CD4-positive, alpha-beta T cell treated with Interleukin-15 for 4 hours (primary cell): Measurements from ENCODE around the gene RDH5.
"Not testable (repeated sequence)": the region's sequence is repeated elsewhere in the genome, so short reads cannot be mapped to it uniquely, and the experiment has no call there.

Experiments used
- DNase-seq: peaks from one replicate; pipeline ENCODE4 v3.0.0-alpha.2; 2020; ENCODE audit warnings: low spot score

Gene RDH5

GRCh38 chr12:55745361-55746173 lies 25.4 kb downstream of the RDH5 start:
- DNase-seq, result no peak

GRCh38 chr12:55746174-55746912 lies 26.1 kb downstream of the RDH5 start:
- DNase-seq, result no peak

- no peak for DNase-seq
Measured at GRCh38 chr12:55746913-55747231, 26.7 kb downstream of the RDH5 start.

DNA sequence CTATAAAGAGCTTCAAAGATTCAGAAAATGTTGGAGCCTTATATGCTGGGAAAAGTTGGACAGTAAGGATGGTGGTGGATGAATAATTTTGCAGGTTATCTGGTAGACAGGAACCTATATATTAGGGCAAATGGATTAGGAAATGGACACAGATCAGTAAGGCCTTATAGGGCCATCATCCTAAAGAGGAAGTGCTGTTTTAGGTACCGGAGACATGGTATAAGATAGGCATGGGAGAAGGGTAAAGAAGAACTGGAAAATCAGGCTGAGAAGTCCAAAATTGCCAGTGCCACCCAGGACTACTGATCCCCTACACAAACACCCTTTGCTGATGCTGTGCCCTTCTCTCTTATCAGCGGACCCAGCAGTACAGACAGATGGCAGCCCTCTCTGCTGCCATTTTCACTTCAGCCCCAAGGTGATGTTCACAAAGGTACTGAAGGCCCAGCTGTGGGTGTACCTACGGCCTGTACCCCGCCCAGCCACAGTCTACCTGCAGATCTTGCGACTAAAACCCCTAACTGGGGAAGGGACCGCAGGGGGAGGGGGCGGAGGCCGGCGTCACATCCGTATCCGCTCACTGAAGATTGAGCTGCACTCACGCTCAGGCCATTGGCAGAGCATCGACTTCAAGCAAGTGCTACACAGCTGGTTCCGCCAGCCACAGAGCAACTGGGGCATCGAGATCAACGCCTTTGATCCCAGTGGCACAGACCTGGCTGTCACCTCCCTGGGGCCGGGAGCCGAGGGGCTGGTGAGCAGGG lies 28.2 kb downstream of the RDH5 start:
- no peak for DNase-seq

- no peak for DNase-seq
Measured at GRCh38 chr12:55755246-55755645, 35.1 kb downstream of the RDH5 start.

DNA sequence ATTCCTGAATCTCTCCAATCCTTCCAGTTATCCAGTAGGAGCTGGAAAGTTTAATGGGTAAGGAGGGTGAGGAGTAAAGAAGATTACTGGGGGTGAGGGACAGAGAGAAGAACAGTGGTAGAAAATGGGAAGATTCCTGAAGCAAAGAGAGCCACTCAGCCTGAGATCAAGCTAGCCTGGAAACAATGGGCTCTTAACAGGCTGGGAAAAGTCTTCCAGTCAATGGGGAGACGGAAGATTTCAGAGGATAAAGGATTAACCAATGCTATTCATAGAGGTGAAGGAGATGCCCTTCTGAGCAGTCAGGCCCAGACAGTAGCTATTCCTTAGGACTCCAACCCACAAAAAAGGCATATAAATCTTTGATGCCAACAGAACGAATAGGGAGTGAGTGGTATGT lies 37.5 kb downstream of the RDH5 start:
- no peak for DNase-seq

DNA sequence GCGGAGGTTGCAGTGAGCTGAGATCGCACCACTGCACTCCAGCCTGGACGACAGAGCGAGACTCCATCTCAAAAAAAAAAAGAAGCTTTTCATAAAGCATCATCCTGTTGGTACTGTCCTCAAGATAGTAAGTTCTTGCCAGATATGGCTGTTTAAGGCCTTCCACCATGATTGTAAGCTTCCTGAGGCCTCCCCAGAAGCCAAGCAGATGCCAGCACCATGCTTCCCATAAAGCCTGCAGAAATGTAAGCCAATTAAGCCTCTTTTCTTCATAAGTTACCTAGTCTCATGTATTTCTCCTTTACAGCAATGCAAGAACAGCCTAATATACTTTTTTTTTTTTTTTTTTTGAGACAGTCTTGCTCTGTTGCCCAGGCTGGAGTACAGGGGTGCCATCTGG lies 38.4 kb downstream of the RDH5 start:
- not testable (repeated sequence) for DNase-seq

DNA sequence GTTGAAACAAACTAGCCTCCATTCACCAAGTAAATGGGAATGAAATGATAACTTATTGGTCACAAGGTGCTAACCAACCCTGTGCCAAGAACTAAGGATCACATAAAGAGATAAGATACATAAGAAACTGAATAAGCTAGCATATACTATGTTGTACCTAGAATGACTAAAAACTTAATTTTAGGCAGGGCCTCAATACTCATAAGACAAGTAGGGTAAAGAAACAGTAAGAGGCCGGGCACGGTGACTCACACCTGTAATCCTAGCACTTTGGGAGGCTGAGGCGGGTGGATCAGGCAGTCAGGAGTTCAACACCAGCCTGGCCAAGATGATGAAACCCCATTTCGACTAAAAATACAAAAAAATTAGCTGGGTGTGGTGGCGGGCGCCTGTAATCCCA lies 40.5 kb downstream of the RDH5 start:
- DNase-seq, result no peak

- DNase-seq, result no peak
Measured at GRCh38 chr12:55762646-55763045, 42.5 kb downstream of the RDH5 start.

DNA sequence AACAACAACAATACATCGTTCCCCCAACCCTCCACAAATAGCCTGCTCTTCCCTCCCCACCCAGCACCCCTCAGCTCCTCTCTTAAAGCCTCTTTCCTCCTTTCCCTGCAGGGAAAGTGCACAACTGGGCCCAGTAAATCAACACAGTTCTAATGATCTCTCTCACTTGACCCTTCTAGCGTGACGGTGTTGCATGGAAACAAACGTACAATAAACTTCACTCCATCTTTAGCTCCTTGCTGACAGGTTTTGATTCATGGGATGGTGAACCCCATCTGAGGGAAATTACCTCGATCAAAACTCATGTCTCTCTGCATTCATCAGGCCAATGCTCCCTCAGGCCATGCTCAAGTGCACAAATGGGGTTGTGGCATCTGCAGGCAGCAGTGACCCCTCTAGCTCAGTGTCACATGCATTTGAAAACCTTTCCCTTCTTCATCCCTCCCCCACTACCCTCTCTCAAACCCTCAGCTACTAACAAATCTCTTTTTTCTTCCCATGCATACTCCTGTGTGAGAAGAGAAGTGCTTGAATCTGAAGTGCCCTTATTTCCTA lies 45.6 kb downstream of the RDH5 start:
- DNase-seq, result no peak

GRCh38 chr12:55767156-55767555 lies 47.0 kb downstream of the RDH5 start:
- no peak for DNase-seq

DNA sequence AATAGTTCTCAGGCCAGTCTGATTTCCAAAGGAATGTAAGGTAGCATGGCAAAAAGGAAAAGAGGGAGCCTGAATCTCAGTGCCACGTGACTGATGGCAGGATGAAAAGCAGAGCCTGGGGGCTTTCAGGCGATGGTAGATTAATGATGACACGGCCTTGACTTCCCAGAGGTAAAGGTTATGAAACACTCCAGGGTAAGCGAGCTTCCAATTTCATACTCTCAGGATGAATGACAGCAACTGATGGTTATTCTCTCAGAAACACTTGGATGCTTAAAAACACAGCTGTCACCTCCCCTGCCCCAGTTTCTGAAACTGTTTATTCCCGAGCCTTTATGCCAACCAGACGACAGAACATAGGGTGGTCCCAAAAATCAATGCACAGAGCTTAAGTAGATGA lies 51.5 kb downstream of the RDH5 start:
- DNase-seq, result no peak
